K562 (cell line): ENCODE measurements around the gene ZNF521. TPM values are rescaled to one million over a fixed set of nuclear protein-coding genes. Genes with fewer than 3 reads are reported as not detected.
A peak's percentile ranks its signal among the peaks of the same experiment; 100 is the strongest.

Source experiments
- ATF1 ChIP-seq, 2 experiments: fragments of 450-650 bp in 1 of 2; IDR thresholded peaks; 2 replicates each; pipeline ENCODE4 v1.6.1; 2016; ENCODE audit warnings: missing compliant biosample characterization in 1 of 2, missing genetic modification characterization in 1 of 2
- CBFA2T2 ChIP-seq: fragments of 450-650 bp; conservative IDR thresholded peaks from 2 replicates; pipeline ENCODE4 v1.6.1; 2017; ENCODE audit warnings: mild to moderate bottlenecking
- CTBP1 ChIP-seq: fragments of 450-650 bp; IDR thresholded peaks from 2 replicates; pipeline ENCODE4 v1.6.1; 2016; ENCODE audit warnings: borderline replicate concordance
- DIDO1 ChIP-seq: fragments of 450-650 bp; IDR thresholded peaks from 2 replicates; pipeline ENCODE4 v1.6.1; 2016; ENCODE audit warnings: low read depth, missing biosample characterization, missing genetic modification characterization
- DMBX1 ChIP-seq: fragments of 250-450 bp; sonication (Bioruptor Pico); IDR thresholded peaks from 2 replicates; pipeline ENCODE4 v1.8.0; 2022; ENCODE audit warnings: inconsistent platforms, mild to moderate bottlenecking, moderate library complexity, borderline replicate concordance
- EP400 ChIP-seq: fragments of 450-650 bp; IDR thresholded peaks from 2 replicates; pipeline ENCODE4 v1.6.1; 2017; ENCODE audit warnings: antibody characterized with exemption, mild to moderate bottlenecking, moderate library complexity
- FOXK2 ChIP-seq, 2 experiments: fragments of 450-650 bp; IDR thresholded peaks in 1 of 2; conservative IDR thresholded peaks in 1 of 2; 2 replicates each; pipeline ENCODE4 v1.6.1; 2016; ENCODE audit warnings: low read depth in 2 of 2, mild to moderate bottlenecking in 1 of 2
- GTF2A2 ChIP-seq: IDR thresholded peaks from 2 replicates; pipeline ENCODE4 v1.6.1; 2016; ENCODE audit warnings: mild to moderate bottlenecking, missing genetic modification characterization, missing compliant biosample characterization
- HNRNPL ChIP-seq: fragments of 200-400 bp; formaldehyde crosslinking; IDR thresholded peaks from 2 replicates; pipeline ENCODE4 v1.6.1; 2017; ENCODE audit warnings: low read depth, mild to moderate bottlenecking, low read length
- KLF16 ChIP-seq: IDR thresholded peaks from 2 replicates; pipeline ENCODE4 v1.6.1; 2016; ENCODE audit warnings: antibody characterized with exemption
- MEF2D ChIP-seq: conservative IDR thresholded peaks from 2 replicates; pipeline ENCODE4 v1.6.1; 2016; ENCODE audit warnings: low read depth, missing genetic modification characterization, missing compliant biosample characterization
- MIER1 ChIP-seq: fragments of 450-650 bp; IDR thresholded peaks from 2 replicates; pipeline ENCODE4 v1.6.1; 2016; ENCODE audit warnings: antibody characterized with exemption, mild to moderate bottlenecking, low read depth
- PPARD ChIP-seq: fragments of 250-450 bp; sonication (Bioruptor Pico); IDR thresholded peaks from 2 replicates; pipeline ENCODE4 v1.8.0; 2022; ENCODE audit warnings: inconsistent platforms, mild to moderate bottlenecking, moderate library complexity
- RBM15 ChIP-seq: fragments of 200-400 bp; formaldehyde crosslinking; IDR thresholded peaks from 2 replicates; pipeline ENCODE4 v1.6.1; 2018; ENCODE audit warnings: mild to moderate bottlenecking, low read length, moderate library complexity; ENCODE audit not compliant: insufficient read depth
- RBM22 ChIP-seq: fragments of 200-400 bp; formaldehyde crosslinking; IDR thresholded peaks from 2 replicates; pipeline ENCODE4 v1.6.1; 2018; ENCODE audit warnings: low read length, low read depth; ENCODE audit not compliant: poor library complexity, severe bottlenecking
- STAT5B ChIP-seq: fragments of 250-450 bp; sonication (Bioruptor Pico); IDR thresholded peaks from 2 replicates; pipeline ENCODE4 v1.8.0; 2021; ENCODE audit warnings: mild to moderate bottlenecking, inconsistent platforms
- TBL1XR1 ChIP-seq, 2 experiments: IDR thresholded peaks; 2 replicates each; pipeline ENCODE4 v1.6.1; 2012; ENCODE audit warnings: improper control_type of control experiment in 2 of 2, low read length in 2 of 2, mild to moderate bottlenecking in 1 of 2
- TEAD4 ChIP-seq, 2 experiments: sonication (generic) in 1 of 2; formaldehyde crosslinking in 1 of 2; IDR thresholded peaks; 2 replicates each; pipeline versions ENCODE4 v1.6.1 to v1.8.0; 2012 to 2022; ENCODE audit warnings: borderline replicate concordance in 1 of 2, inconsistent platforms in 1 of 2, low read length in 1 of 2, mild to moderate bottlenecking in 1 of 2, missing genetic modification reagents in 1 of 2
- THRAP3 ChIP-seq: fragments of 450-650 bp; IDR thresholded peaks from 2 replicates; pipeline ENCODE4 v1.6.1; 2016; ENCODE audit warnings: mild to moderate bottlenecking, inconsistent platforms, borderline replicate concordance
- U2AF2 ChIP-seq: fragments of 200-400 bp; formaldehyde crosslinking; optimal IDR thresholded peaks from 2 replicates; pipeline ENCODE3; 2017; ENCODE audit warnings: low read depth, mild to moderate bottlenecking, low read length
- ZFPM2 ChIP-seq: fragments of 250-450 bp; sonication (Bioruptor Pico); IDR thresholded peaks from 2 replicates; pipeline ENCODE4 v1.5.1; 2022; ENCODE audit warnings: mild to moderate bottlenecking
- ZNF717 ChIP-seq: fragments of 250-450 bp; sonication (Bioruptor Pico); IDR thresholded peaks from 2 replicates; pipeline ENCODE4 v1.5.0; 2021
- ZNF780A ChIP-seq: fragments of 250-450 bp; sonication (Bioruptor Pico); IDR thresholded peaks from 2 replicates; pipeline ENCODE4 v1.5.0; 2021; ENCODE audit warnings: mild to moderate bottlenecking
- polyA plus RNA-seq, 8 experiments: library from polyadenylated mRNA; depleted of rRNA in 4 of 8; stranded (reverse) in 5 of 8; unstranded in 3 of 8; fragments of >200 nt; fragmentation: Nextera tagmentation in 2 of 8; fragmentation: Illumina TruSeq in 1 of 8; extraction: Ambion mirVana in 2 of 8; extraction: Trizol in 1 of 8; gene quantifications; 2 replicates each; pipeline versions ENCODE4 v1.2.1 to v1.2.3, GENCODE V29; 2011 to 2014; ENCODE audit warnings: inconsistent platforms in 1 of 8, missing spikeins in 1 of 8
- total RNA-seq, 7 experiments: library from RNA; depleted of rRNA in 6 of 7; stranded (reverse); fragments of >200 nt in 6 of 7; fragmentation: Illumina TruSeq in 2 of 7; extraction: Trizol in 2 of 7; gene quantifications; 2 replicates each; pipeline versions ENCODE4 v1.2.1 to v1.2.3, GENCODE V29; 2011 to 2021; ENCODE audit warnings: low replicate concordance in 1 of 7
- TF ChIP-seq, protein P1 (sequence below): fragments of 200-800 bp; sonication (Bioruptor generic); IDR thresholded peaks from 2 replicates; pipeline ENCODE4 v1.6.1; 2017; ENCODE audit warnings: missing genetic modification characterization, missing compliant biosample characterization
- TF ChIP-seq, protein P2 (sequence below): sonication (generic); formaldehyde crosslinking; IDR thresholded peaks from 2 replicates; pipeline ENCODE4 v1.8.1; 2022; ENCODE audit warnings: missing genetic modification reagents
- TF ChIP-seq, protein P3 (sequence below): sonication (generic); formaldehyde crosslinking; IDR thresholded peaks from 2 replicates; pipeline ENCODE4 v1.8.0; 2022; ENCODE audit warnings: mild to moderate bottlenecking, low read depth, missing genetic modification reagents

The ZNF521 gene
- total and polyA plus RNA-seq, 9 of the 15 experiments (the other 6 are each of a cell fraction or from before 2014, with no cell fraction given) = 1.2 to 5.8 (median 1.6) TPM

DNA sequence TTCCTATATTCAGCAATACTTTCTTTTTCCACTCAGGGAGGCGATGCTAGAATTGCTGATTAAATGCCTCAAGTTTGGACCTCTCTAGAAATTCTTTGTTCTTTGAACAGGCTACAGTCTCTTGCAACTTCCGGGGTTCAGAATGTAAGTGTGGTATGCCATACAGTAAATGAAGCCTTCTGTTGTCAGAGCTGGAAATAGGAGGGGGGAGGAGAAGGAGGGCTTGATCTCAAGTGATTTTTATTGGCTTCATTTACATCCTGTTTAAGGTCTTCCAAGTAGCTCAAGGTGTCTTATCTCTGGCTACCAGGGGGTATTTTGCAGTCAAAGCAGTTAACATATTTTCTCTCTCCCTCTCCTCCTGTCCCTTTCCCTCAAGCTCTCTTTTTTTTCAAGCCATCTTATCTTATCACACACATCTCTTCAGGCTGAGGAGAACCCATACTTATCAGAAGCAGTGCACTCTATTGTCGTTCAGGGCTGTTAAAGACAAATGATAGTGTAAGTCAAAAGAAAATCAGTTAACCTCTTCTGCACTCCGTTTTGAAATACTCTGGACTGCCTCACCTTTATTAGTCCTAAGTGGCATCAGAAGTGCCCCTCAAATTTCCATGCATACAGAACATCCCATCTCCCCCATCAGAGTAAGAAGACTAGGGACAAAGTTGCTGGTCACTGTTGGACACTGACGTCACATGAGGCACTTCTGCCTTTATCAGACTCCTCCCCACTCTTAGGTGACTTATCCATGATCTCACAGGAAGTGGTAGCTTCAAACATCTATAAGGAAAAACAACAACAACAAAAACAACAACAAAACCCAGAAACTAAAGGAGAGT lies 112.2 kb downstream of the ZNF521 start (continued):
- peak; percentile 93 for TF ChIP-seq TEAD4 (IDR thresholded peaks at IDR 0.05; ENCODE audit: low read length)
- no peak for TF ChIP-seq TEAD4 (CRISPR knock-in tag; IDR thresholded peaks at IDR 0.05; ENCODE audit: borderline replicate concordance)
- TF ChIP-seq ATF1 (CRISPR knock-in tag; IDR thresholded peaks at IDR 0.05) = no peak
- TF ChIP-seq ATF1 (tag; IDR thresholded peaks at IDR 0.05) = peak; percentile 90
- TF ChIP-seq GTF2A2 (tag) = no peak
- TF ChIP-seq KLF16 = peak; percentile 90
- peak; percentile 92 for TF ChIP-seq CTBP1
- no peak for TF ChIP-seq RBM15
- TF ChIP-seq RBM22 = no peak
- peak; percentile 14; the same call in 1 of the 2 replicates for TF ChIP-seq DIDO1
- TF ChIP-seq TBL1XR1 (IDR thresholded peaks at IDR 0.05; ENCODE audit: low read length in 2 of 2) = peak in 1 of 2 experiments; percentile 67; a peak in 2 of 4 replicates
- TF ChIP-seq ZNF780A = no peak
- TF ChIP-seq ZFPM2 (CRISPR knock-in tag) = no peak
- TF ChIP-seq, protein P1, sequence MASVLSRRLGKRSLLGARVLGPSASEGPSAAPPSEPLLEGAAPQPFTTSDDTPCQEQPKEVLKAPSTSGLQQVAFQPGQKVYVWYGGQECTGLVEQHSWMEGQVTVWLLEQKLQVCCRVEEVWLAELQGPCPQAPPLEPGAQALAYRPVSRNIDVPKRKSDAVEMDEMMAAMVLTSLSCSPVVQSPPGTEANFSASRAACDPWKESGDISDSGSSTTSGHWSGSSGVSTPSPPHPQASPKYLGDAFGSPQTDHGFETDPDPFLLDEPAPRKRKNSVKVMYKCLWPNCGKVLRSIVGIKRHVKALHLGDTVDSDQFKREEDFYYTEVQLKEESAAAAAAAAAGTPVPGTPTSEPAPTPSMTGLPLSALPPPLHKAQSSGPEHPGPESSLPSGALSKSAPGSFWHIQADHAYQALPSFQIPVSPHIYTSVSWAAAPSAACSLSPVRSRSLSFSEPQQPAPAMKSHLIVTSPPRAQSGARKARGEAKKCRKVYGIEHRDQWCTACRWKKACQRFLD (CRISPR knock-in tag) = no peak
- TF ChIP-seq, protein P2, sequence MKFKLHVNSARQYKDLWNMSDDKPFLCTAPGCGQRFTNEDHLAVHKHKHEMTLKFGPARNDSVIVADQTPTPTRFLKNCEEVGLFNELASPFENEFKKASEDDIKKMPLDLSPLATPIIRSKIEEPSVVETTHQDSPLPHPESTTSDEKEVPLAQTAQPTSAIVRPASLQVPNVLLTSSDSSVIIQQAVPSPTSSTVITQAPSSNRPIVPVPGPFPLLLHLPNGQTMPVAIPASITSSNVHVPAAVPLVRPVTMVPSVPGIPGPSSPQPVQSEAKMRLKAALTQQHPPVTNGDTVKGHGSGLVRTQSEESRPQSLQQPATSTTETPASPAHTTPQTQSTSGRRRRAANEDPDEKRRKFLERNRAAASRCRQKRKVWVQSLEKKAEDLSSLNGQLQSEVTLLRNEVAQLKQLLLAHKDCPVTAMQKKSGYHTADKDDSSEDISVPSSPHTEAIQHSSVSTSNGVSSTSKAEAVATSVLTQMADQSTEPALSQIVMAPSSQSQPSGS (CRISPR knock-in tag) = no peak
- no peak for TF ChIP-seq HNRNPL
- TF ChIP-seq EP400 = 0 out of 2 replicates have a peak, but pooled peaks have one; percentile 34
- TF ChIP-seq THRAP3 = no peak
- TF ChIP-seq FOXK2 (conservative IDR thresholded peaks at IDR 0.05 in 1 of 2, IDR thresholded peaks at IDR 0.05 in 1 of 2; ENCODE audit: low read depth in 2 of 2) = no peak
- TF ChIP-seq ZNF717 = no peak
- no peak for TF ChIP-seq U2AF2
- no peak for TF ChIP-seq DMBX1 (CRISPR knock-in tag)
- 0 out of 2 replicates have a peak, but pooled peaks have one; percentile 52 for TF ChIP-seq MEF2D
- TF ChIP-seq, protein P3, sequence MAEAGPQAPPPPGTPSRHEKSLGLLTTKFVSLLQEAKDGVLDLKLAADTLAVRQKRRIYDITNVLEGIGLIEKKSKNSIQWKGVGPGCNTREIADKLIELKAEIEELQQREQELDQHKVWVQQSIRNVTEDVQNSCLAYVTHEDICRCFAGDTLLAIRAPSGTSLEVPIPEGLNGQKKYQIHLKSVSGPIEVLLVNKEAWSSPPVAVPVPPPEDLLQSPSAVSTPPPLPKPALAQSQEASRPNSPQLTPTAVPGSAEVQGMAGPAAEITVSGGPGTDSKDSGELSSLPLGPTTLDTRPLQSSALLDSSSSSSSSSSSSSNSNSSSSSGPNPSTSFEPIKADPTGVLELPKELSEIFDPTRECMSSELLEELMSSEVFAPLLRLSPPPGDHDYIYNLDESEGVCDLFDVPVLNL (CRISPR knock-in tag) = no peak
- TF ChIP-seq MIER1 = no peak
- TF ChIP-seq STAT5B (CRISPR knock-in tag) = no peak
- TF ChIP-seq PPARD (CRISPR knock-in tag) = no peak
- peak; percentile 91 for TF ChIP-seq CBFA2T2
